ENCODE measurements around the gene ABHD15.

Gene ABHD15

DNA sequence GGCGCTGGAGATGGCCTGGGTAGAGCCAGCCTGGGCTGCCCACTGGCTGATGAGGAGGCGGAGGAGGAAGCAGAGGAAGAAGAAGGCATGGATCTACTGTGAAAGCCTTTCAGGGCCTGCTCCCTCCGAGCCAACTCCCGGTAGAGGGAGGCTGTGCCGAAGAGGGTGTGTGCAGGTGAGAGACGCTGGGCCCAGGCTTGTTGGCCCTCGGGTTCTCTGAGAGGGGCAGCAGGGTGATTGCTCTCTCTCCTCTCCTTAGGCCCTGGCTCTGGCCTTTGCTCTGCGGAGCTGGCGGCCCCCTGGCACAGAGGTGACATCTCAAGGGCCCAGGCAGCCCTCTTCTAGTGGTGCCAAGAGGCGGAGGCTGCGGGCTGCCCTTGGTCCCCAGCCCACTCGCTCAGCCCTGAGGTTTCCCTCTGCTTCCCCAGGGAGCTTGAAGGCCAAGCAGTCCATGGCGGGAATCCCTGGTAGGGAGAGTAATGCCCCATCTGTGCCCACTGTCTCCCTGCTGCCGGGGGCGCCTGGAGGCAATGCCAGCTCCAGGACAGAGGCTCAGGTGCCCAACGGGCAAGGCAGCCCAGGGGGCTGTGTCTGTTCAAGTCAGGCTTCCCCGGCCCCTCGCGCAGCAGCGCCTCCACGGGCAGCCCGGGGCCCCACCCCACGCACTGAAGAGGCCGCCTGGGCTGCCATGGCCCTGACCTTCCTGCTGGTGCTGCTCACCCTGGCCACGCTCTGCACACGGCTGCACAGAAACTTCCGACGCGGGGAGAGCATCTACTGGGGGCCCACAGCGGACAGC, 5.2 kb upstream of the ABHD15 start:
- no peak overlapping the region for H3K27ac Mint-ChIP-seq
- no peaks in the 10 kb centered on the region for H3K9me3 Mint-ChIP-seq
- peaks cover 19% of the 10 kb centered on the region for H3K4me1 Mint-ChIP-seq
- H3K4me3 Mint-ChIP-seq: no peak overlapping the region
- H3K27me3 Mint-ChIP-seq: no peaks in the 10 kb centered on the region
- no peak for ATAC-seq (ENCODE audit: low read depth)
- DNase-seq (ENCODE audit: low spot score in 2 of 2): no peak
- H3K36me3 Mint-ChIP-seq: peaks cover 5% of the 10 kb centered on the region

DNA sequence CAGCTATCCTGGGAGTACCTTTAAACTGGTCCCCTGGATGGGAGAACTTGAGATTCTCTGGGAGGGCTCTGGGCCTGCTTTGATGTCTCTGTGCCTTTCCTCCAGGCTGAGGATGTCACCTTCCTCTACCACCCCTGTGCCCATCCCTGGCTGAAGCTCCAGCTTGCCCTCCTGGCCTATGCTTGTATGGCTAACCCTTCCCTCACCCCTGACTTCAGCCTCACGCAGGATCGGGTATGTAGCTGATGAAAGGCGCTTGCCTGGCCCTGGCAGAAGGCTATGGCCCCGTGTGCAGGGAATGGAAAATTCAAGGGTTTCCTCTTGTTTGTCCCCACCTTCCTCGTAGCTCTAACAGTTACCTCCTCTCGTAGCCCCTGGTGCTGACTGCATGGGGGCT, 4.6 kb upstream of the ABHD15 start:
- Mint-ChIP-seq H3K4me3 (no peak overlapping the region), H3K27me3 (no peaks in the 10 kb centered on the region), H3K9me3 (no peaks in the 10 kb centered on the region), H3K36me3 (peaks cover 5% of the 10 kb centered on the region), H3K4me1 (peaks cover 19% of the 10 kb centered on the region), H3K27ac (no peak overlapping the region)
- DNase-seq (ENCODE audit: low spot score in 2 of 2): no peak
- no peak for ATAC-seq (ENCODE audit: low read depth)

DNA sequence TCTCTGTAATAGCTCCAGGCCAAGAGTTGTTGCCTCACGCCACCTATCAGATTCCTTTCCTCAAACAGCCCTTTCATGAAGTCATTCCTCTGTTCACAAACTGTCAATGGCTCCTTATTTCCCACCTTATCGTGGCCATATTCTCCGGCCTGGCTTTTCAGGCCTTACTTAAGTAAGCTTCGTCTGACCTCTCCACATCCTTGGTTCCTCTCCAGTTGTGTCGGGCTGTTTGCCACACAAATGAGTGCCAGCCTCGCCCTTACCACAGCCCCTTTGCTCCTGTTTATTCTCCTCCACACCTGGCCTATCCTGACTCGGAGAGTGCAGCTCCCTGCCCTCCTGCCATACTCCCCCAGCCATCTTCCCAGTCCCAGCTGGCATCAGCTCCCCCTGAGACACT, 3.7 kb upstream of the ABHD15 start:
- ATAC-seq (ENCODE audit: low read depth): no peak
- H3K36me3 Mint-ChIP-seq: peaks cover 5% of the 10 kb centered on the region
- peak overlapping the region; percentile 15 for H3K27ac Mint-ChIP-seq
- H3K27me3 Mint-ChIP-seq: no peaks in the 10 kb centered on the region
- peaks cover 20% of the 10 kb centered on the region for H3K4me1 Mint-ChIP-seq
- H3K4me3 Mint-ChIP-seq: peak overlapping the region; percentile 66
- no peaks in the 10 kb centered on the region for H3K9me3 Mint-ChIP-seq
- DNase-seq (ENCODE audit: low spot score in 2 of 2): no peak

- H3K27me3 Mint-ChIP-seq: no peaks in the 10 kb centered on the region
- H3K36me3 Mint-ChIP-seq: peaks cover 2% of the 10 kb centered on the region
- DNase-seq (ENCODE audit: low spot score in 2 of 2): peak in 1 of 2 donors; percentile 16
- H3K4me1 Mint-ChIP-seq: peaks cover 15% of the 10 kb centered on the region
- H3K4me3 Mint-ChIP-seq: peak overlapping the region; percentile 79
- peak overlapping the region; percentile 91 for H3K27ac Mint-ChIP-seq
- no peak for ATAC-seq (ENCODE audit: low read depth)
- H3K9me3 Mint-ChIP-seq: no peaks in the 10 kb centered on the region
These were observed 2.6 kb upstream of the ABHD15 start for GRCh38 chr17:29569245-29569950.

- Mint-ChIP-seq H3K4me3 (peak within 1 kb of the TSS; percentile 97), H3K27ac (peak within 1 kb of the TSS; percentile 91), H3K9me3 (no peaks in the 10 kb centered on the region), H3K27me3 (no peaks in the 10 kb centered on the region), H3K36me3 (peaks cover 2% of the 10 kb centered on the region), H3K4me1 (peaks cover 20% of the 10 kb centered on the region)
- DNase-seq (ENCODE audit: low spot score in 2 of 2) (peak; percentile 64 to 70), ATAC-seq (ENCODE audit: low read depth) (peak; percentile 46)
These were observed 1.8 kb upstream of the ABHD15 start, which contains the start of gene TP53I13 for GRCh38 chr17:29568331-29569244. Gene TP53I13 (plus strand): TSS chr17:29568701. CDS start chr17:29568759, 58 bp downstream.

DNA sequence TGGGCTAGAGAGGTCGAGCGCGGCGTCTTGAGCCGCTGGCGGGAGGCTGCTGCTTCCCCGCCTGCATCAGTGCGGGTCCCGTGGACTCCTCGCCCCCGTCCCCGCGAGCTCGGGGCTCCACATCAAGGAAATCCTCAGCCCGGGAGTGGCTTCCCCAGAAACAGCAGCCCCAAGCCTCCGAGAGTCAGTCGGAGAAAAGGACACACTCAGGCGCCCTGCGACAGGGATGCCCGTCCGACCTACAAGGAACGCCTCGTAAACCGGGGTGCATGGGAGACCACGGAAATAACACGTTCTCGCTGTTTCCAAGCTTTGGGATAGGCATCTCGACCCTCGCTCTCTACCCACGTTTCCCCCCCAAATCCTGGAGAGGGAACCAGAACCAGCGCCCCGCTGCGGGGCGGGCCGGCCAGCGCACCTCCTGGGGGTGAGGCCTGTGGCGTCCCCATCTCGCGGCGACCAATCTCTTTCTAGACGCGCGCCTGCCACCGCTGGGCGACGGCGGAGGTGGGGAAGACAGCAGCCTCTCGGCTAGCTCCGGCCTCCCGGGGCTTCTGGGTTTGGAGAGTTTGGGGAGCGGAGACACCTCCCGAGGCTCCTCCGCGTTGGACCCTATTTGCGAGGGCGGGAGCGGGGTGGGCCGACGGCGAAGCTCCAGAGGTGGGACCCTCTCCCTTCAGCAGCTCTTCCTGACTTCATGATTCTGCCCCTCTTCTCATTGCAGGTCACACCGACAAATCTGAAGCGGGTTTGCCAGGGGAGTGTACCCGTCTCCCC, 905 bp upstream of the ABHD15 start:
- H3K4me1 Mint-ChIP-seq: peaks cover 23% of the 10 kb centered on the region
- H3K27me3 Mint-ChIP-seq: no peaks in the 10 kb centered on the region
- peak; percentile 67 for ATAC-seq (ENCODE audit: low read depth)
- peak overlapping the region; percentile 97 for H3K4me3 Mint-ChIP-seq
- DNase-seq (ENCODE audit: low spot score in 2 of 2): peak; percentile 73 to 77
- H3K36me3 Mint-ChIP-seq: no peaks in the 10 kb centered on the region
- peak overlapping the region; percentile 91 for H3K27ac Mint-ChIP-seq
- H3K9me3 Mint-ChIP-seq: no peaks in the 10 kb centered on the region

GRCh38 chr17:29567304-29567553, 392 bp upstream of the ABHD15 start:
- peak overlapping the region; percentile 91 for H3K27ac Mint-ChIP-seq
- no peaks in the 10 kb centered on the region for H3K9me3 Mint-ChIP-seq
- H3K4me1 Mint-ChIP-seq: peaks cover 26% of the 10 kb centered on the region
- H3K36me3 Mint-ChIP-seq: no peaks in the 10 kb centered on the region
- H3K4me3 Mint-ChIP-seq: peak overlapping the region; percentile 97
- H3K27me3 Mint-ChIP-seq: no peaks in the 10 kb centered on the region
- ATAC-seq (ENCODE audit: low read depth) (peak; percentile 9), DNase-seq (ENCODE audit: low spot score in 2 of 2) (no peak)

- ATAC-seq (ENCODE audit: low read depth) (peak; percentile 6), DNase-seq (ENCODE audit: low spot score in 2 of 2) (no peak)
- Mint-ChIP-seq H3K4me1 (peaks cover 32% of the 10 kb centered on the region), H3K36me3 (peaks cover 3% of the 10 kb centered on the region), H3K4me3 (peak overlapping the region; percentile 95), H3K27me3 (no peaks in the 10 kb centered on the region), H3K9me3 (no peaks in the 10 kb centered on the region), H3K27ac (peak overlapping the region; percentile 84)
These were observed 979 bp downstream of the ABHD15 start for GRCh38 chr17:29565643-29566472.

- H3K4me3 Mint-ChIP-seq: peak overlapping the region; percentile 18
- ATAC-seq (ENCODE audit: low read depth): peak; percentile 34
- peak; percentile 38 to 41 for DNase-seq (ENCODE audit: low spot score in 2 of 2)
- no peaks in the 10 kb centered on the region for H3K9me3 Mint-ChIP-seq
- H3K27me3 Mint-ChIP-seq: no peaks in the 10 kb centered on the region
- peaks cover 39% of the 10 kb centered on the region for H3K4me1 Mint-ChIP-seq
- peak overlapping the region; percentile 73 for H3K27ac Mint-ChIP-seq
- peaks cover 3% of the 10 kb centered on the region for H3K36me3 Mint-ChIP-seq
These were observed 3.0 kb downstream of the ABHD15 start for GRCh38 chr17:29563816-29564215.

DNA sequence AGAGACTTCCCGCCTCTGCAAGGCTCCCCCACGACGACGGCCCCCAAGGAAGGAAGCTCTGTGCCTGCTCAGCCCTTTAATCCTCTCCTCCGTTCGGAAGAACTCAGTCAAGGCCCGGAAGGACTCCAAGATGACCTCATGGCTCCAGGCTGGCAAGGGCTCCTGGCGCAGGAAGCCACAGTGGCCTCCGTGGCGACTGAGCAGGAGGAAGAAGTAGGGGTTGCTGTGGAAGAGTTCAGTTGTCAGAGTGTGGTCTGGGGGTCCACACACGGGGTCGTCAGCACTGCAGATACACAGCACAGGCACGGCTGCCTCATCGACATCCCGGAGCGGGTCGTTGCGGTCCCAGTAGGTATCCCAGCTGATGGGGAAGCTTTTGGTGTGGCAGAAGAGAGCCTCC, 4.2 kb downstream of the ABHD15 start:
- Mint-ChIP-seq H3K36me3 (peaks cover 3% of the 10 kb centered on the region), H3K9me3 (no peaks in the 10 kb centered on the region), H3K27me3 (no peaks in the 10 kb centered on the region), H3K4me1 (peaks cover 45% of the 10 kb centered on the region), H3K4me3 (peak overlapping the region; percentile 28), H3K27ac (peak overlapping the region; percentile 93)
- DNase-seq (ENCODE audit: low spot score in 2 of 2): no peak
- no peak for ATAC-seq (ENCODE audit: low read depth)

DNA sequence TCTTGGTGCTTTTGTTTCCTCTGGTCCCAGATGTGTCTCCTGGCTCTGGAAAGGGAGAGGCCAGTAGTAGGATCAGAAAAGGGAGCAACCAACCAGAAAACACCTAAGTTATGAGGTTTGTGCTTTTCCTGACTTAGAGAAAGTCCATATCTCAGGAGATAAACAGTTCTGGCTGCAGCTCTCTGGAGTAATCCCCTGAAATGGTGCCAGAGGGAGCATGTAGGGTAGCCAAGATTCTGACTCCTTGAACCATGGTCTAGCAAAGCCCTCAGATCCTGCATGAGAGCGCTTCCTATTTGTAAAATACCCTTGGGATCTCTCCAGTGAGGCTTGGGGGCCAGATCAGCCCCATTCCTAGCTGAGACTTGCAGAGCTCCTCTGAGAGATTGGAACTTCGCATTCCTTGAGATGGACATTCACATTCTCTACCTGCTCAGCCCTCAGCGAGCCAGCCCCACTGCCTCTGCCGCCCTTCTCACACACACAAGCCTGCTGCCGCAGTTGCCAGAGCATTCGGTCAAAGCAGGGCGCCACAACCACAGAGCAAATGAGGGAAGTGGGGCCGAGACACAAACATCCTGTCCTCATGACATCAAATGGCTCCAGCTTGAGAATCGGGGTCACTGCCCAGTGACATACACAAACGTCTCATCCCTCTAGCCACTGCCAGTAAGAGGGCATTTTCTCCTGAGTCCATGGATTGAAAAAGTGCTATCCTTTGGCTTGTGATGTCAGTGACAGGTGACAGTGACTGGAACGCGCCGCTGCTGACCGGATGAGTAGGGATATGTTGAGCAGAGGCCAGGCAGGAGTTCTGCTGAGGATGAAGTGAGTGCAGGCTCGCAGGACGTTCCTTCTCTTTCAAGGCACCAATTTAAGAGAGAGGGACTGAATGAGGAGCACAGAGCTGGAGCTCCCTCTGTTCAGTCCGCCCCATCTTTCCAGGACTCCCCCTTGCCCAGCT, 5.0 kb downstream of the ABHD15 start:
- H3K27ac Mint-ChIP-seq: peak overlapping the region; percentile 93
- ATAC-seq (ENCODE audit: low read depth) (peak; percentile 35), DNase-seq (ENCODE audit: low spot score in 2 of 2) (peak in 1 of 2 donors; percentile 45)
- H3K9me3 Mint-ChIP-seq: no peaks in the 10 kb centered on the region
- peaks cover 3% of the 10 kb centered on the region for H3K36me3 Mint-ChIP-seq
- H3K4me1 Mint-ChIP-seq: peaks cover 53% of the 10 kb centered on the region
- peak overlapping the region; percentile 63 for H3K4me3 Mint-ChIP-seq
- no peaks in the 10 kb centered on the region for H3K27me3 Mint-ChIP-seq

- peak; percentile 27 to 38 for DNase-seq (ENCODE audit: low spot score in 2 of 2)
- H3K36me3 Mint-ChIP-seq: peaks cover 3% of the 10 kb centered on the region
- H3K27ac Mint-ChIP-seq: peak overlapping the region; percentile 21
- H3K9me3 Mint-ChIP-seq: no peaks in the 10 kb centered on the region
- peak overlapping the region; percentile 52 for H3K4me3 Mint-ChIP-seq
- ATAC-seq (ENCODE audit: low read depth): peak; percentile 59
- no peaks in the 10 kb centered on the region for H3K27me3 Mint-ChIP-seq
- peaks cover 51% of the 10 kb centered on the region for H3K4me1 Mint-ChIP-seq
These were observed 6.5 kb downstream of the ABHD15 start for GRCh38 chr17:29560316-29560715.
